Small intestine (tissue), 16 donors: Measurements from ENCODE around the gene POLR3F. TPM values are rescaled to one million over a fixed set of nuclear protein-coding genes. Genes with fewer than 3 reads are reported as not detected.

Experiments
- DNase-seq, 2 donors: peaks; one replicate each; pipeline versions ENCODE4 v3.0.0 to v3.0.0-alpha.2; 2013
- FAIRE-seq: peaks from 2 replicates; lab custom pipeline; 2012; peaks lifted over from hg19 to GRCh38; lab: Jason Lieb, UNC
- H3K27ac ChIP-seq, 3 donors: one replicate each; pipeline ENCODE4 v1.5.1; 2013; ENCODE audit warnings: low read length in 2 of 3, mild to moderate bottlenecking in 2 of 3, control low read depth in 1 of 3, inconsistent platforms in 1 of 3, low read depth in 1 of 3, moderate library complexity in 1 of 3
- H3K27me3 ChIP-seq, 3 donors: one replicate each; pipeline ENCODE4 v1.6.1; 2013; ENCODE audit warnings: low read length in 3 of 3, inconsistent platforms in 1 of 3; ENCODE audit not compliant: control insufficient read depth in 3 of 3, insufficient read depth in 3 of 3
- H3K36me3 ChIP-seq, 3 donors: one replicate each; pipeline ENCODE4 v1.6.1; 2013; ENCODE audit warnings: low read length in 3 of 3, inconsistent platforms in 1 of 3, low read depth in 1 of 3, mild to moderate bottlenecking in 1 of 3, moderate library complexity in 1 of 3; ENCODE audit not compliant: control insufficient read depth in 3 of 3, insufficient read depth in 2 of 3
- H3K4me1 ChIP-seq, 3 donors: one replicate each; pipeline ENCODE4 v1.6.1; 2013; ENCODE audit warnings: low read length in 2 of 3, inconsistent platforms in 1 of 3, low read depth in 1 of 3, mild to moderate bottlenecking in 1 of 3, moderate library complexity in 1 of 3; ENCODE audit not compliant: control insufficient read depth in 3 of 3, insufficient read depth in 2 of 3
- H3K4me3 ChIP-seq, 3 donors: one replicate each; pipeline ENCODE4 v1.5.1; 2013; ENCODE audit warnings: low read length in 3 of 3, control low read depth in 1 of 3, inconsistent platforms in 1 of 3, low read depth in 1 of 3, mild to moderate bottlenecking in 1 of 3, moderate library complexity in 1 of 3
- H3K9me3 ChIP-seq, 2 donors: one replicate each; pipeline ENCODE4 v1.6.1; 2013; ENCODE audit warnings: low read depth in 1 of 2, low read length in 1 of 2; ENCODE audit not compliant: control insufficient read depth in 2 of 2, insufficient read depth in 1 of 2
- WGBS, 3 donors: extraction: QIAGEN DNeasy Blood & Tissue Kit; methylation state at CpG; one replicate each; pipeline ENCODE4 v1.1.7; 2013; 5-methylcytosine and 5-hydroxymethylcytosine counted together
- long read RNA-seq, 10 donors: transcript quantifications; one replicate each; lab custom pipeline, GENCODE V29; 2026
- polyA plus RNA-seq, 4 donors: library from polyadenylated mRNA; stranded (reverse) in 3 of 4; unstranded in 1 of 4; fragments of 200-250 nt in 3 of 4; fragments of 120-200 nt in 1 of 4; gene quantifications; one replicate each; pipeline versions ENCODE4 v1.2.1 to v1.2.3, GENCODE V29; 2013
- donor health status: healthy with polysubstance abuse.
- donor health status: control.
- donor health status: control.
- donor health status: Bipolar disorder and iron deficiency.
- donor health status: healthy.

Gene POLR3F
- 1 to 10 TPM; 4.9 to 8.5 (median 6.7) TPM for polyA plus RNA-seq
- long read RNA-seq, donor 1, partial matches to known transcripts, result 0 of 5 reads
- long read RNA-seq, donor 1, other reads (novel, unspliced or antisense), result 0 of 5 reads
- long read RNA-seq, donor 2, partial matches to known transcripts, result 0 of 1 reads
- long read RNA-seq, donor 2, other reads (novel, unspliced or antisense), result 0 of 1 reads
- long read RNA-seq, donor 3, result 0 reads
- long read RNA-seq, donor 4, partial matches to known transcripts, result 0 of 1 reads
- long read RNA-seq, donor 4, other reads (novel, unspliced or antisense), result 0 of 1 reads
- long read RNA-seq, donor 5, partial matches to known transcripts, result 0 of 1 reads
- long read RNA-seq, donor 5, other reads (novel, unspliced or antisense), result 0 of 1 reads
- long read RNA-seq, donor 6, partial matches to known transcripts, result 5 of 6 reads
- long read RNA-seq, donor 6, other reads (novel, unspliced or antisense), result 0 of 6 reads
- long read RNA-seq, donor 7, partial matches to known transcripts, result 0 of 3 reads
- long read RNA-seq, donor 7, other reads (novel, unspliced or antisense), result 0 of 3 reads
- long read RNA-seq, donor 8, result 0 reads
- long read RNA-seq, donor 9, result 0 reads
- long read RNA-seq, donor 10, partial matches to known transcripts, result 12 of 16 reads
- long read RNA-seq, donor 10, other reads (novel, unspliced or antisense), result 0 of 16 reads

- peak within 1 kb of the TSS; percentile 55 to 94 (median 93) for H3K27ac ChIP-seq
- H3K36me3 ChIP-seq, result peaks cover 0 to 12% (median 3%) of the 10 kb centered on the region in 3 donors
- H3K27me3 ChIP-seq, result no peaks in the 10 kb centered on the region
- FAIRE-seq (no peak), DNase-seq (peak; percentile 94 to 97)
- WGBS, 3 donors, result 0 to 1% (median 0%) methylated on average over 35 to 57 of the region's 57 CpGs
- H3K4me1 ChIP-seq, result peaks cover 0 to 4% (median 0%) of the 10 kb centered on the region in 3 donors
- H3K9me3 ChIP-seq, result no peaks in the 10 kb centered on the region
- H3K4me3 ChIP-seq, result peak within 1 kb of the TSS; percentile 62 to 74 (median 67)
These were observed at the start of gene POLR3F, which contains the start of gene DZANK1 for GRCh38 chr20:18466894-18467730. POLR3F (plus strand) TSS chr20:18467390; CDS start chr20:18467507, 117 bp downstream. DZANK1 (minus strand) TSS chr20:18467030; CDS start chr20:18465358, 1,672 bp downstream.

GRCh38 chr20:18421608-18422007 is 45.6 kb upstream of the POLR3F start:
- no peak overlapping the region for H3K27ac ChIP-seq
- no peak overlapping the region for H3K4me3 ChIP-seq
- no peak for FAIRE-seq
- no peaks in the 10 kb centered on the region for H3K9me3 ChIP-seq
- no peaks in the 10 kb centered on the region for H3K4me1 ChIP-seq
- H3K27me3 ChIP-seq, result no peaks in the 10 kb centered on the region
- no peaks in the 10 kb centered on the region for H3K36me3 ChIP-seq
- DNase-seq, result no peak

GRCh38 chr20:18427214-18427613 is 40.0 kb upstream of the POLR3F start:
- 84 to 92% (median 91%) methylated on average over 2 of the region's 2 CpGs for whole genome bisulfite sequencing, 3 donors
- H3K27ac ChIP-seq, result no peak overlapping the region
- peaks cover 2 to 22% (median 2%) of the 10 kb centered on the region in 3 donors for H3K4me1 ChIP-seq
- DNase-seq (no peak), FAIRE-seq (no peak)
- H3K4me3 ChIP-seq, result no peak overlapping the region
- no peaks in the 10 kb centered on the region for H3K9me3 ChIP-seq
- H3K27me3 ChIP-seq, result no peaks in the 10 kb centered on the region
- peaks cover 0 to 2% (median 0%) of the 10 kb centered on the region in 3 donors for H3K36me3 ChIP-seq

GRCh38 chr20:18428490-18429173 is 38.6 kb upstream of the POLR3F start:
- no peaks in the 10 kb centered on the region for H3K27me3 ChIP-seq
- no peak overlapping the region for H3K4me3 ChIP-seq
- DNase-seq (peak; percentile 60 to 82), FAIRE-seq (no peak)
- H3K9me3 ChIP-seq, result no peaks in the 10 kb centered on the region
- peaks cover 0 to 2% (median 0%) of the 10 kb centered on the region in 3 donors for H3K36me3 ChIP-seq
- H3K27ac ChIP-seq, result peak overlapping the region in 2 of 3 donors; percentile 25 to 27
- H3K4me1 ChIP-seq, result peaks cover 2 to 22% (median 2%) of the 10 kb centered on the region in 3 donors
- WGBS, 3 donors, result 14 to 46% (median 40%) methylated on average over 3 of the region's 3 CpGs

GRCh38 chr20:18430172-18430826 is 36.9 kb upstream of the POLR3F start:
- H3K27me3 ChIP-seq, result no peaks in the 10 kb centered on the region
- WGBS, 3 donors, result 58 to 77% (median 63%) methylated on average over 9 of the region's 9 CpGs
- no peaks in the 10 kb centered on the region for H3K9me3 ChIP-seq
- no peak for FAIRE-seq
- H3K4me1 ChIP-seq, result peaks cover 2 to 22% (median 2%) of the 10 kb centered on the region in 3 donors
- DNase-seq, result peak; percentile 73 to 79
- no peak overlapping the region for H3K4me3 ChIP-seq
- H3K27ac ChIP-seq, result no peak overlapping the region
- H3K36me3 ChIP-seq, result peaks cover 0 to 2% (median 0%) of the 10 kb centered on the region in 3 donors

GRCh38 chr20:18431206-18431605 is 36.0 kb upstream of the POLR3F start:
- Histone ChIP-seq H3K27ac (no peak overlapping the region), H3K27me3 (no peaks in the 10 kb centered on the region), H3K36me3 (peaks cover 0 to 2% (median 0%) of the 10 kb centered on the region in 3 donors), H3K4me3 (no peak overlapping the region), H3K9me3 (no peaks in the 10 kb centered on the region), H3K4me1 (peaks cover 2 to 22% (median 2%) of the 10 kb centered on the region in 3 donors)
- WGBS, 3 donors, result 58 to 73% (median 71%) methylated on average over 6 of the region's 6 CpGs
- FAIRE-seq (no peak), DNase-seq (peak; percentile 51 to 54)

GRCh38 chr20:18436847-18437246 is 30.3 kb upstream of the POLR3F start:
- Histone ChIP-seq H3K27ac (no peak overlapping the region), H3K36me3 (no peaks in the 10 kb centered on the region), H3K4me1 (no peaks in the 10 kb centered on the region), H3K27me3 (no peaks in the 10 kb centered on the region), H3K4me3 (no peak overlapping the region), H3K9me3 (no peaks in the 10 kb centered on the region)
- 65 to 71% (median 68%) methylated on average over 2 of the region's 2 CpGs for WGBS, 3 donors
- DNase-seq (no peak), FAIRE-seq (no peak)
